HL-60 (cell line): ENCODE measurements around the gene SAMM50.

Source experiments
- DNase-seq, 2 experiments: peaks; one replicate each; pipeline ENCODE4 v3.0.0-alpha.2; 2010 to 2020; ENCODE audit warnings: low read depth in 1 of 2, low spot score in 1 of 2
- H3K27ac ChIP-seq: fragments of 250-450 bp; sonication (Bioruptor Pico); replicated peaks from 2 replicates; pipeline ENCODE4 v1.5.1; 2020; ENCODE audit warnings: mild to moderate bottlenecking, moderate library complexity
- H3K27me3 ChIP-seq: fragments of 250-450 bp; sonication (Bioruptor Pico); 2 replicates; pipeline ENCODE4 v1.5.1; 2021; ENCODE audit warnings: mild to moderate bottlenecking, moderate library complexity; ENCODE audit not compliant: insufficient read depth, poor library complexity, severe bottlenecking
- H3K4me3 ChIP-seq: replicated peaks from 2 replicates; pipeline ENCODE4 v1.5.1; 2011; ENCODE audit warnings: mild to moderate bottlenecking, control low read depth, low read length; ENCODE audit not compliant: insufficient read depth
- GABPA ChIP-seq: IDR thresholded peaks from 2 replicates; pipeline ENCODE4 v1.6.1; 2012; ENCODE audit warnings: low read depth
- POLR2AphosphoS5 ChIP-seq: IDR thresholded peaks from 2 replicates; pipeline ENCODE4 v1.6.1; 2012; ENCODE audit warnings: low read depth
- SPI1 ChIP-seq: IDR thresholded peaks from 2 replicates; pipeline ENCODE4 v1.6.1; 2012; ENCODE audit warnings: low read depth, mild to moderate bottlenecking, borderline replicate concordance
- TF ChIP-seq, protein P1 (sequence below): IDR thresholded peaks from 2 replicates; pipeline ENCODE4 v1.6.1; 2012; ENCODE audit warnings: low read depth; ENCODE audit not compliant: insufficient replicate concordance
- TF ChIP-seq, protein P2 (sequence below): IDR thresholded peaks from one replicate; pipeline ENCODE4 v1.5.1; 2011; ENCODE audit warnings: low read length, control low read depth, inconsistent platforms; ENCODE audit not compliant: insufficient read depth

Gene SAMM50

DNA sequence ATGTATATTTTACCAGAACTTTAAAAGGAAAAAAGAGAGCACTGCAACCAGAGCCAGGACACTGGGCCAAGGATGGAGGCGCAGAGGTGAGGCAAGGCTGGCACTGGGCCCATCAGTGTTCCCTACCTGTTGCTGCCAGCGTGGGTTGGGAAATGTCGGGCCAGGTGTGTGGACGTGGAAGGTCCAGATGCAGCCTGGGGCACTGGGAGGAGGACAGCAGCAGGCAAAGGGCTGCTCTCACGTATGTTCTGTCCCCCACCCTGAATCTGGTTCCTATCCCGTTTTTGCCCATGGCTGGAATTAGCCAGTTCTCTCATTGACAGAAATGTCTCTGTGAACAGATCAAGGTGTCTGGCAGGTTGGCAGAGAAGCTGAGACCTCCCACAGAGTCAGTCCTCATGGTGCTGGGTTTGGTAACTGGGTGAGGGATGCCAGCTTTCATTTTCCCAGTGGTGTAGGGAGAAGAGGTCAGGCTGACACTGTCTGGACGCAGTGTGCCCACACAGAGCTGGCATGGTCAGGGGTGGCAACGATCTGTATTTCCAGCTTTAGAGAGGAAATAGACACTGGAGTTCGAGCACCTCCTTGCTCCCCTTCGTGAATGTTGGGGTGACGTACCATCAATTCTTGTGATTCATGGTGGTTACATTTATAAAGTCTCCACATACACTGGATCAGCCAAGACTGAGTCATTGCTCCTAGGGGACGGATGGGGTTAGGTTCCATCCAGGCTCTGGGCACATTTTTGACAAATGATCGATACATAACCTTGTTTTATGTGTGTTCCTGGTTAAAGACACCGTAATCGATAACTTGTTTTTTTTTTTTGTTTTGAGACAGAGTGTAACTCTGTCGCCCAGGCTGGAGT, 35.9 kb upstream of the SAMM50 start:
- Histone ChIP-seq H3K4me3 (no peak overlapping the region), H3K27me3 (peaks cover 11% of the 10 kb centered on the region), H3K27ac (no peak overlapping the region)
- TF ChIP-seq POLR2AphosphoS5 = no peak
- TF ChIP-seq GABPA = no peak
- no peak for TF ChIP-seq SPI1
- TF ChIP-seq, protein P1, sequence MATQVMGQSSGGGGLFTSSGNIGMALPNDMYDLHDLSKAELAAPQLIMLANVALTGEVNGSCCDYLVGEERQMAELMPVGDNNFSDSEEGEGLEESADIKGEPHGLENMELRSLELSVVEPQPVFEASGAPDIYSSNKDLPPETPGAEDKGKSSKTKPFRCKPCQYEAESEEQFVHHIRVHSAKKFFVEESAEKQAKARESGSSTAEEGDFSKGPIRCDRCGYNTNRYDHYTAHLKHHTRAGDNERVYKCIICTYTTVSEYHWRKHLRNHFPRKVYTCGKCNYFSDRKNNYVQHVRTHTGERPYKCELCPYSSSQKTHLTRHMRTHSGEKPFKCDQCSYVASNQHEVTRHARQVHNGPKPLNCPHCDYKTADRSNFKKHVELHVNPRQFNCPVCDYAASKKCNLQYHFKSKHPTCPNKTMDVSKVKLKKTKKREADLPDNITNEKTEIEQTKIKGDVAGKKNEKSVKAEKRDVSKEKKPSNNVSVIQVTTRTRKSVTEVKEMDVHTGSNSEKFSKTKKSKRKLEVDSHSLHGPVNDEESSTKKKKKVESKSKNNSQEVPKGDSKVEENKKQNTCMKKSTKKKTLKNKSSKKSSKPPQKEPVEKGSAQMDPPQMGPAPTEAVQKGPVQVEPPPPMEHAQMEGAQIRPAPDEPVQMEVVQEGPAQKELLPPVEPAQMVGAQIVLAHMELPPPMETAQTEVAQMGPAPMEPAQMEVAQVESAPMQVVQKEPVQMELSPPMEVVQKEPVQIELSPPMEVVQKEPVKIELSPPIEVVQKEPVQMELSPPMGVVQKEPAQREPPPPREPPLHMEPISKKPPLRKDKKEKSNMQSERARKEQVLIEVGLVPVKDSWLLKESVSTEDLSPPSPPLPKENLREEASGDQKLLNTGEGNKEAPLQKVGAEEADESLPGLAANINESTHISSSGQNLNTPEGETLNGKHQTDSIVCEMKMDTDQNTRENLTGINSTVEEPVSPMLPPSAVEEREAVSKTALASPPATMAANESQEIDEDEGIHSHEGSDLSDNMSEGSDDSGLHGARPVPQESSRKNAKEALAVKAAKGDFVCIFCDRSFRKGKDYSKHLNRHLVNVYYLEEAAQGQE = no peak
- TF ChIP-seq, protein P2, sequence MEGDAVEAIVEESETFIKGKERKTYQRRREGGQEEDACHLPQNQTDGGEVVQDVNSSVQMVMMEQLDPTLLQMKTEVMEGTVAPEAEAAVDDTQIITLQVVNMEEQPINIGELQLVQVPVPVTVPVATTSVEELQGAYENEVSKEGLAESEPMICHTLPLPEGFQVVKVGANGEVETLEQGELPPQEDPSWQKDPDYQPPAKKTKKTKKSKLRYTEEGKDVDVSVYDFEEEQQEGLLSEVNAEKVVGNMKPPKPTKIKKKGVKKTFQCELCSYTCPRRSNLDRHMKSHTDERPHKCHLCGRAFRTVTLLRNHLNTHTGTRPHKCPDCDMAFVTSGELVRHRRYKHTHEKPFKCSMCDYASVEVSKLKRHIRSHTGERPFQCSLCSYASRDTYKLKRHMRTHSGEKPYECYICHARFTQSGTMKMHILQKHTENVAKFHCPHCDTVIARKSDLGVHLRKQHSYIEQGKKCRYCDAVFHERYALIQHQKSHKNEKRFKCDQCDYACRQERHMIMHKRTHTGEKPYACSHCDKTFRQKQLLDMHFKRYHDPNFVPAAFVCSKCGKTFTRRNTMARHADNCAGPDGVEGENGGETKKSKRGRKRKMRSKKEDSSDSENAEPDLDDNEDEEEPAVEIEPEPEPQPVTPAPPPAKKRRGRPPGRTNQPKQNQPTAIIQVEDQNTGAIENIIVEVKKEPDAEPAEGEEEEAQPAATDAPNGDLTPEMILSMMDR = no peak
- no peak for DNase-seq

DNA sequence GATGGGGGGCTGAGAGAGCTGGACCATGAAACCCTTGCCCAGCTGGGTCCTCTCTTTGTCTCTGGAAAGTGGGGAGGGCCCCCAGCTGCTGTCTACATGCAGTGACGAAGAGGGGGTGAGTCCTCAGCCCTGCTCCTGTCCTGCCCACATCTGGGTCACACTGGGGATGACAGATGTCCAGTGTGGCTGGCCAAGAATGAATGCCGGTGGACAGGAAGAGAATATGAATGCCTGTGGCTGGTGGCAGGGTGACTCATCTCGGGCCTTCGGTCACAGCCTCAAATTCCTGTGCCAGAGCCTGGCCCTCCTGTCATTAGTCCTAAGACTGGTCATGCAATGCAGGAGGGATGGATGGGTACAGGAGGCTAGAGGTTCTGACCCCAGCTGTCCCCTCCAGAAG, 33.9 kb upstream of the SAMM50 start:
- no peak for TF ChIP-seq POLR2AphosphoS5
- TF ChIP-seq, protein P1 = no peak
- TF ChIP-seq, protein P2 = no peak
- TF ChIP-seq GABPA = no peak
- TF ChIP-seq SPI1 = no peak
- no peak for DNase-seq
- H3K4me3 ChIP-seq = no peak overlapping the region
- H3K27ac ChIP-seq = no peak overlapping the region
- peaks cover 17% of the 10 kb centered on the region for H3K27me3 ChIP-seq

DNA sequence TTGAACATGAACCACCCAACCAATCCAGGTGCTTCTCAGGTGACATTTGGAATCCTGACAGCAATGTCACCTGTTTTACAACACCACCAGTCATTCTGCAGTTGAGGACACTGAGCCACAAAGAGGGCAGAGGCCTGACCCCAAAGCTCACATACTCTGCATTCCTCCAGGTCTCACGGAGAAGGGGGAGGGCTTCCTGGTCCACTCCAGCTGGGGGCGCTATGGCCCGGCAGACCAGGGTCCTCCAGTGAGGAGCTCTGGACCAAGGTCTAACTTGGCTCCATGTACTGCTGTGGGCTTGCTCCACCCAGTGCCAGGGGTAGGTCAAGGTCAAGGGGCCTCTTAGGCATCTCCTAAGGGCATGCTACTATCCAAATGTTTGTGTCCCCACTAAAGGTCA, 33.1 kb upstream of the SAMM50 start:
- Histone ChIP-seq H3K27me3 (peaks cover 17% of the 10 kb centered on the region), H3K27ac (no peak overlapping the region), H3K4me3 (no peak overlapping the region)
- no peak for DNase-seq
- TF ChIP-seq, protein P1 = no peak
- TF ChIP-seq GABPA = no peak
- TF ChIP-seq POLR2AphosphoS5 = no peak
- TF ChIP-seq, protein P2 = no peak
- no peak for TF ChIP-seq SPI1
